Cortex of kidney (tissue), 1 donor: ENCODE results near the gene ID1.
"Not testable (repeated sequence)": the region's sequence is repeated elsewhere in the genome, so short reads cannot be mapped to it uniquely, and the experiment has no call there.

Experiments used
- DNase-seq: peaks from one replicate; lab custom pipeline; 2025; lab: John Stamatoyannopoulos, UW

ID1 gene

GRCh38 chr20:31602431-31602778 is 2.7 kb upstream of the ID1 start:
- DNase-seq, result no peak

- DNase-seq, result no peak
These were observed 2.2 kb upstream of the ID1 start for GRCh38 chr20:31602779-31603441.

- no peak for DNase-seq
These were observed 1.1 kb upstream of the ID1 start for GRCh38 chr20:31603822-31604566.

- no peak for DNase-seq
These were observed 490 bp upstream of the ID1 start for GRCh38 chr20:31604567-31605030.

GRCh38 chr20:31605902-31606803 is 1.1 kb downstream of the ID1 start:
- no peak for DNase-seq

GRCh38 chr20:31606804-31607639 is 1.9 kb downstream of the ID1 start:
- no peak for DNase-seq

GRCh38 chr20:31607640-31608250 is 2.7 kb downstream of the ID1 start:
- DNase-seq, result no peak

- DNase-seq, result no peak
These were observed 3.3 kb downstream of the ID1 start for GRCh38 chr20:31608251-31608945.

GRCh38 chr20:31612271-31612640 is 7.2 kb downstream of the ID1 start:
- DNase-seq, result not testable (repeated sequence)

GRCh38 chr20:31615416-31615815 is 10.3 kb downstream of the ID1 start:
- DNase-seq, result no peak

GRCh38 chr20:31617432-31618104 is 12.5 kb downstream of the ID1 start:
- no peak for DNase-seq

- DNase-seq, result no peak
These were observed 15.2 kb downstream of the ID1 start for GRCh38 chr20:31620246-31620645.

GRCh38 chr20:31623123-31623505 is 18.0 kb downstream of the ID1 start:
- DNase-seq, result not testable (repeated sequence)

GRCh38 chr20:31626534-31626933 is 21.4 kb downstream of the ID1 start:
- DNase-seq, result not testable (repeated sequence)

GRCh38 chr20:31628057-31628456 is 23.0 kb downstream of the ID1 start:
- DNase-seq, result not testable (repeated sequence)

GRCh38 chr20:31630187-31630790 is 25.2 kb downstream of the ID1 start:
- DNase-seq, result no peak

- DNase-seq, result no peak
These were observed 27.7 kb downstream of the ID1 start for GRCh38 chr20:31632548-31633338.

- DNase-seq, result no peak
These were observed 28.3 kb downstream of the ID1 start for GRCh38 chr20:31633339-31633914.
